ENCODE results near the gene CCND1.
"Not testable (repeated sequence)": the region's sequence is repeated elsewhere in the genome, so short reads cannot be mapped to it uniquely, and the experiment has no call there.

The CCND1 gene

DNA sequence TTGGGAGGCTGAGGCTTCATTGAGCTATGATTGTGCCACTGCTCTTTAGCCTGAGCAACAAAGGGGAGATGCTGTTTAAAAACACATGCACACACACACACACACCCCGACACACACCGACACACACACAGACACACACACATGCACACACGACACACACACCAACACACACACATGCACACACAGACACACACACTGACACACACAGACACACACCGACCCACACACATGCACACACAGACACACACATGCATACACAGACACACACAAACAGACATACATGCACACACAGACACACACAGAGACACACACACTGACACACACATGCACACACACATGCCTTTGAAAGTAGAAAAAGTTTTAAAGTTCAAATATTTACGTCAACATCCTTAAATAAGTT, 39.7 kb downstream of the CCND1 start:
- no peak for DNase-seq (ENCODE audit: low read depth)
- H3K4me3 ChIP-seq (ENCODE audit: low read depth, low read length) = no peak overlapping the region

DNA sequence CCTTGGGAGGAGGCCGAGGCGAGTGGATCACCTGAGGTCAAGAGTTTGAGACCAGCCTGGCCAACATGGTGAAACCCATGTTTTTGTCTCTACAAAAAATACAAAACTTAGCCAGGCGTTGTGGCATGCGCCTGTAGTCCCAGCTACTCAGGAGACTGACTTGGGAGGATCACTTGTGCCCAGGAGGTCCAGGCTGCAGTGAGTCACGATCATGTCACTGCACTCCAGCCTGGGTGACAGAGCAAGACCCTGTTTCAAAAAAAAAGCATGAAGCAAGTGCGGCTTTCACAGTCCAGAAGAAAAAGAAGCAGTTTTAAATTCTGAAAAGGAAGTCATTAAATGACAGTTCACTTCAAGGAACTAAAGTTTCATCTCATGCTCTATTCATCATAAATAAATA, 41.3 kb downstream of the CCND1 start:
- no peak overlapping the region for H3K4me3 ChIP-seq (ENCODE audit: low read depth, low read length)
- DNase-seq (ENCODE audit: low read depth) = no peak

DNA sequence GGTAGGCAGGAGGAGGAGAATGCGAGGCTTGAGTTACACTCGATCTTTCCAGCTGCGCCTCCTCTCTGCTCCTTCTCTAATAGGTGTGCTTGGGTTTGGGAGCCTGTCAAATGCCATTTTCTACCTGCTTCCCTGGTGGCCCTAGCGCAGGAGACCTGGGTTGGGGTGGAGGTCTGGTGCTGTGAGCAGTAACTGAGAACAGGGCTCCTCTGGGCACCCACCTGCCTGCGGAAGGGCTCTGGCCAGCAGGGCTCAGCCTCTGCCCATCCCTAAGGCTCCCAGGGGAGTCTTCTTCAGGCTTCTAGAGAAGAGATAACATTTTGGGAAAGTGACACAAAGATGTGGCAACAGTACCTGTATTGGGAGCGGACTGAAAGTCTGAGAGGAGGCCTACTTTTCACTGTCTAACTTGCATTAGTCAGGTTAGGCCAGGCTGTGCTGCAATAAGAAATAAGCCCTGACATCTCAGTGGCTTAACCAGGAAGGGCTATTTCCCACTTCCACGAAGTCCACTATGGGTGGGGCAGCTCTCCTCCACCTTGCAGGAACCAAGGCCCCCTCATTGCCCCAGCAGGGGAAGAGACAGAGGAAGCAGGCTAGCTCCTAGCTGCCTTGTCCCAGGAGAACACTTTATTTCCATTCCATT, 41.8 kb downstream of the CCND1 start:
- DNase-seq (ENCODE audit: low read depth) = no peak
- no peak overlapping the region for H3K4me3 ChIP-seq (ENCODE audit: low read depth, low read length)

- H3K4me3 ChIP-seq (ENCODE audit: low read depth, low read length) = no peak overlapping the region
- no peak for DNase-seq (ENCODE audit: low read depth)
Measured at GRCh38 chr11:69683764-69684333, 42.9 kb downstream of the CCND1 start.

GRCh38 chr11:69684651-69685050, 43.7 kb downstream of the CCND1 start:
- H3K4me3 ChIP-seq (ENCODE audit: low read depth, low read length) = no peak overlapping the region
- DNase-seq (ENCODE audit: low read depth) = no peak

- no peak for DNase-seq (ENCODE audit: low read depth)
- H3K4me3 ChIP-seq (ENCODE audit: low read depth, low read length) = no peak overlapping the region
Measured at GRCh38 chr11:69685348-69685747, 44.4 kb downstream of the CCND1 start.

GRCh38 chr11:69686452-69686851, 45.5 kb downstream of the CCND1 start:
- no peak for DNase-seq (ENCODE audit: low read depth)
- no peak overlapping the region for H3K4me3 ChIP-seq (ENCODE audit: low read depth, low read length)

GRCh38 chr11:69686856-69687255, 45.9 kb downstream of the CCND1 start:
- no peak for DNase-seq (ENCODE audit: low read depth)
- H3K4me3 ChIP-seq (ENCODE audit: low read depth, low read length) = no peak overlapping the region

DNA sequence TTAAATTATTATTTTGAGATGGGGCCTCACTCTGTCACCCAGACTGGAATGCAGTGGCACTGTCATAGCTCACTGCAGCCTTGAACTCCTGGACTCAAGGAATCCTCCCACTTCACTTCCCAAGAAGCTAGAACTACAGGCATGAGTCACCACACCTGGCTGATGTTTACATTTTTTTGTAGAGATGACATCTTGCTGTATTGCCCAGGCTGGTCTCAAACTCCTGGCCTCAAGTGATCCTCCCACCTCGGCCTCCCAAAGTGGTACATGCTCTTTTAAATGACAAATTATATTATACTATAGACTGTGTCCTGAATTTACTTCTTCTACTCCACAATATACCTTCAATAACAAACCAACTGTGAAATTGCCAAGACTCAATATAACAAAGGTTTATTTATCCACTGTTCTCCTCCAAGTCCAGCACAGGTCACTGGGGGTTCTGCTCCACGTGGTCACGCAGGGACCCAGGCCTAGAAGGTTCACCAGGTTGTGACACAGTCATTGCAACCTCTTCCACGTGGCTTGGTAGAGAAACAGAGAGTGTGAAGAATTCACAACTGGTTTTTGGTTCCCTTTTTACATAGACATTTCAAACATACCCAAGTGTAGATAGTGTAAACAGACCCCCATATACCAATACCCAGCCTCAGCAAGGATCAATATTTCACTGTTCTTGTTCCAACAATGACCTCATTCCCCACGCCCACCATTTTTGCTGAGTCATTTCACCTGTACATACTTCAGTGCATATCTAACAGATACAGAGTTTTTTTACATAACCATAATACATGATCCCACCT, 47.2 kb downstream of the CCND1 start:
- not testable (repeated sequence) for H3K4me3 ChIP-seq (ENCODE audit: low read depth, low read length); DNase-seq (ENCODE audit: low read depth)

- no peak for DNase-seq (ENCODE audit: low read depth)
- no peak overlapping the region for H3K4me3 ChIP-seq (ENCODE audit: low read depth, low read length)
Measured at GRCh38 chr11:69689484-69690319, 48.7 kb downstream of the CCND1 start.

DNA sequence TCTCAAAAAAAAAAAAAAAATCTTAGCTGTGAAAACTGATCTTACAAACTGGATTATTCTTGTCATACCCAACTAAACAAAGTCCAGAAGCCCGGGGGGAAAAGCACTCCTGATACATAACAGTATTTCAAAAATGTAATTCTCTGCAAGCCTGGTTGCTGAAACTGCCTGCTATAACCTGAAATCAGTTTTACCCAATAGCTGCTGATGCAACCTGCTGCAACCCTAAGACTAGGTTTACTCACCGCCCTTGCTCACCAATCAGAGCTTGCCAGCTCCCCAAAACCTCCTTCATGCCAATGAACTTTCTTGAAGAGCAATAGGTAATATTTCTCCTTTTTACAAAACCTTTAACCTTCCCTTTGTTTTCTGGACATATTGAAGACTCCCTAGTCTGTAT, 50.5 kb downstream of the CCND1 start:
- no peak overlapping the region for H3K4me3 ChIP-seq (ENCODE audit: low read depth, low read length)
- no peak for DNase-seq (ENCODE audit: low read depth)

- no peak overlapping the region for H3K4me3 ChIP-seq (ENCODE audit: low read depth, low read length)
- no peak for DNase-seq (ENCODE audit: low read depth)
Measured at GRCh38 chr11:69692422-69692821, 51.5 kb downstream of the CCND1 start.

DNA sequence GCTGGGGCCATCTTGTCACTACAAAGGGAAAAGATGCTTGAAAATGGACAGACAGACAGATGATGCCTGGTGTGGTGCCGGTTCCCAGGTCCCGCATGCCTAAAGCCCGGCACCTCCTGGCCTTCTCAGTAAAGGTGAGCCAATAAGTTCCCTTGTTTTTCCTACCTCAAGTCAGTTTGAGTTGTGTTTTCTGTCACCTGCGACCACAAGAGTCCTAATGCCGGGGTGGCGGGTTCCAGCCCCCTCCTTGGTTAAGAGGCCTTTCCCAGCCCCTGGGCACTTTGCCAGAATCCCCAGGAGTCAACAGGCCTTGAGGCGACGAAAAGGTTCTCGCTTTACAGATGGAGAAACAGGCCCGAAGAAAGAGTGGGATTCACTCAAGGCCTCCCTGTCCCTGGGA, 53.8 kb downstream of the CCND1 start:
- no peak overlapping the region for H3K4me3 ChIP-seq (ENCODE audit: low read depth, low read length)
- DNase-seq (ENCODE audit: low read depth) = no peak

- H3K4me3 ChIP-seq (ENCODE audit: low read depth, low read length) = no peak overlapping the region
- DNase-seq (ENCODE audit: low read depth) = no peak
Measured at GRCh38 chr11:69695581-69695980, 54.6 kb downstream of the CCND1 start.

DNA sequence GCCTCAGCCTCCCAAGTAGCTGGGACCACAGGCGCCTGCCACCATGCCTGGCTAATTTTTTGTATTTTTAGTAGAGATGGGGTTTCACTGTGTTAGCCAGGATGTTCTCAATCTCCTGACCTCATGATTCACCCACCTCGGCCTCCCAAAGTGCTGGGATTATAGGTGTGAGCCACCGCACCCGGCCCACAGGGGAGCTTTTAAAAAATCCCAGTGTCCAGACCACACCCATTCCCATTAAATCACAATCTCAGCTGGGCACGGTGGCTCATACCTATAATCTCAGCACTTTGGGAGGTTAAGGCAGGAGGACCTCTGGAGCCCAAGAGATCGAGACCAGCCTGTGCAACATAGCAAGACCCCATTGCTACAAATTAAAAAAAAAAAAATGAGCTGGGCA, 55.0 kb downstream of the CCND1 start:
- H3K4me3 ChIP-seq (ENCODE audit: low read depth, low read length); DNase-seq (ENCODE audit: low read depth): not testable (repeated sequence)

- DNase-seq (ENCODE audit: low read depth) = no peak
- no peak overlapping the region for H3K4me3 ChIP-seq (ENCODE audit: low read depth, low read length)
Measured at GRCh38 chr11:69696749-69697468, 56.0 kb downstream of the CCND1 start.

GRCh38 chr11:69697469-69697843, 56.5 kb downstream of the CCND1 start:
- no peak for DNase-seq (ENCODE audit: low read depth)

DNA sequence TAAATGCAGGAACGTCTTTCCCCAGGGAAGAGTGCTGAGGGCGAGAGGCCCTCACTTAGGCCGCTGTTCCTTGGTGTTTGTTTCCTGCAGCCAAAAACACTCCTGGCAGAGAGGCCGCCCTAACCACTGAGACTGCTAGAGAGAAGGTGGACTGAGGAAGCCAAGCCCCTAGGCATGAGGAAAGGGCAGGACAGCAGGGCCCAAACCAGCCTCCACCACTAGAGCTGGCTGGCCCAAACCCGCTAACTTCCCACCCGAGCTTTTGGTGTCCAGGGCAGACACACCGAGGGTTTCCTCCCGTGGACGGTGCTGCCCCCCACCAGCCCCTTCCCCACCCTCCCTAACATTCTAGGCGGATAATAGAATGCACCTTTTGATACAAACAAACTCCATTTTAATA, 56.9 kb downstream of the CCND1 start:
- no peak overlapping the region for H3K4me3 ChIP-seq (ENCODE audit: low read depth, low read length)
- no peak for DNase-seq (ENCODE audit: low read depth)

More at GRCh38 chr11:69697469-69697843, 56.5 kb downstream of the CCND1 start:
- no peak overlapping the region for H3K4me3 ChIP-seq (ENCODE audit: low read depth, low read length)

DNA sequence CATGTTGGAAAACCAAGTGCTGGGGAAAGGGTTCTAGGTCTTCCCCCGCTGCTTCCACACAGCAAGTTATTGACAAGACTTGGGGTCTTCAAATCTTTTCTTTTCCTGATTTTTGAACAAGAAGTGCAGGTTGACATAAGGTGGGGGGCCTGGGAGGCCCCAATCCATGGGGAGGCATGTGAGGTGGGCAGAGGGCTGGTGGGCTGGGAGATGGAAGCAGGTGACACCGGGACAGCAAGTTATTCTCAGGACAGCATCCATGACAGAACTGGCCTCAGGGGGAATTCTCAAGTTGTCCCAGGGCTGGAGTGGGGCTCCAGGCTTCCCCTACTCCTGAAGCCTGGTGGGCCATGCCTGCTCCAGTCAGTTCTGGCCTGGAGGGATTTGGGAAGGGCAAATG, 57.4 kb downstream of the CCND1 start:
- no peak overlapping the region for H3K4me3 ChIP-seq (ENCODE audit: low read depth, low read length)

More for the DNA sequence above, 57.4 kb downstream of the CCND1 start:
- DNase-seq (ENCODE audit: low read depth) = no peak
